GM18526 (cell line): ENCODE results near the gene LRRTM3.

Experiments
- POLR2A ChIP-seq: IDR thresholded peaks from 3 replicates; pipeline ENCODE4 v1.6.1; 2011; ENCODE audit not compliant: insufficient read length; ENCODE audit errors: extremely low read depth

Gene LRRTM3

GRCh38 chr10:66927251-66927935, 1.6 kb downstream of the LRRTM3 start:
- TF ChIP-seq POLR2A, result no peak

- no peak for TF ChIP-seq POLR2A
Observed at GRCh38 chr10:66927971-66928770, 2.3 kb downstream of the LRRTM3 start.

GRCh38 chr10:66928776-66929175, 2.9 kb downstream of the LRRTM3 start:
- no peak for TF ChIP-seq POLR2A

- TF ChIP-seq POLR2A, result no peak
Observed at GRCh38 chr10:66929375-66929774, 3.5 kb downstream of the LRRTM3 start.

- TF ChIP-seq POLR2A, result no peak
Observed at GRCh38 chr10:66931340-66931948, 5.6 kb downstream of the LRRTM3 start.

- no peak for TF ChIP-seq POLR2A
Observed at GRCh38 chr10:66931949-66932343, 6.1 kb downstream of the LRRTM3 start.

GRCh38 chr10:66934711-66935110, 8.9 kb downstream of the LRRTM3 start:
- no peak for TF ChIP-seq POLR2A

- TF ChIP-seq POLR2A, result no peak
Observed at GRCh38 chr10:66940965-66941364, 15.1 kb downstream of the LRRTM3 start.

GRCh38 chr10:66941491-66941890, 15.7 kb downstream of the LRRTM3 start:
- TF ChIP-seq POLR2A, result no peak

- no peak for TF ChIP-seq POLR2A
Observed at GRCh38 chr10:66942407-66942806, 16.6 kb downstream of the LRRTM3 start.

- no peak for TF ChIP-seq POLR2A
Observed at GRCh38 chr10:66943590-66943989, 17.8 kb downstream of the LRRTM3 start.

GRCh38 chr10:66951896-66952295, 26.1 kb downstream of the LRRTM3 start:
- no peak for TF ChIP-seq POLR2A

GRCh38 chr10:66958466-66958865, 32.6 kb downstream of the LRRTM3 start:
- no peak for TF ChIP-seq POLR2A

GRCh38 chr10:66964946-66965345, 39.1 kb downstream of the LRRTM3 start:
- no peak for TF ChIP-seq POLR2A

GRCh38 chr10:66980246-66980815, 54.5 kb downstream of the LRRTM3 start:
- no peak for TF ChIP-seq POLR2A
